Trophoblast cell (in vitro differentiated cells and primary cell): ENCODE results near the gene LMAN1L.

Source experiments
- DNase-seq, 2 donors: peaks; one replicate each; pipeline ENCODE4 v3.0.0-alpha.2; 2016
- H2AFZ ChIP-seq: 2 replicates; pipeline ENCODE4 v1.6.1; 2013; ENCODE audit warnings: low read length, moderate library complexity, mild to moderate bottlenecking; ENCODE audit not compliant: insufficient read depth, poor library complexity
- H2AK5ac ChIP-seq: 2 replicates; pipeline ENCODE4 v1.6.1; 2013; ENCODE audit warnings: mild to moderate bottlenecking, low read length
- H2BK120ac ChIP-seq: 2 replicates; pipeline ENCODE4 v1.6.1; 2013; ENCODE audit warnings: low read length, mild to moderate bottlenecking, moderate library complexity; ENCODE audit not compliant: insufficient read depth, poor library complexity
- H2BK12ac ChIP-seq: 2 replicates; pipeline ENCODE4 v1.6.1; 2013; ENCODE audit warnings: mild to moderate bottlenecking, low read length, moderate library complexity
- H2BK5ac ChIP-seq: 2 replicates; pipeline ENCODE4 v1.6.1; 2013; ENCODE audit warnings: low read length, low read depth, moderate library complexity, mild to moderate bottlenecking; ENCODE audit not compliant: poor library complexity
- H3K14ac ChIP-seq: 2 replicates; pipeline ENCODE4 v1.6.1; 2013; ENCODE audit warnings: mild to moderate bottlenecking, low read length
- H3K18ac ChIP-seq: 2 replicates; pipeline ENCODE4 v1.6.1; 2013; ENCODE audit warnings: mild to moderate bottlenecking, low read length
- H3K23ac ChIP-seq: 2 replicates; pipeline ENCODE4 v1.6.1; 2013; ENCODE audit warnings: low read length
- H3K27ac ChIP-seq: 2 replicates; pipeline ENCODE4 v1.5.1; 2013; ENCODE audit warnings: low read depth, mild to moderate bottlenecking, inconsistent platforms, low read length, moderate library complexity
- H3K27me3 ChIP-seq: 2 replicates; pipeline ENCODE4 v1.6.1; 2013; ENCODE audit warnings: inconsistent platforms, mild to moderate bottlenecking, low read length, moderate library complexity; ENCODE audit not compliant: insufficient read depth
- H3K36me3 ChIP-seq, 2 experiments: 1 replicate in 1 of 2; 2 replicates in 1 of 2; pipeline ENCODE4 v1.6.1; 2013; ENCODE audit warnings: low read length in 2 of 2, mild to moderate bottlenecking in 2 of 2, moderate library complexity in 1 of 2; ENCODE audit not compliant: insufficient read depth in 2 of 2, control insufficient read depth in 1 of 2
- H3K4ac ChIP-seq: 2 replicates; pipeline ENCODE4 v1.6.1; 2013; ENCODE audit warnings: low read depth, mild to moderate bottlenecking, low read length, moderate library complexity
- H3K4me1 ChIP-seq, 2 experiments: 1 replicate in 1 of 2; 2 replicates in 1 of 2; pipeline ENCODE4 v1.6.1; 2013; ENCODE audit warnings: low read length in 2 of 2, mild to moderate bottlenecking in 2 of 2, moderate library complexity in 1 of 2; ENCODE audit not compliant: insufficient read depth in 2 of 2, control insufficient read depth in 1 of 2
- H3K4me2 ChIP-seq: 2 replicates; pipeline ENCODE4 v1.6.1; 2013; ENCODE audit warnings: inconsistent platforms, mild to moderate bottlenecking, low read length, moderate library complexity
- H3K4me3 ChIP-seq: 2 replicates; pipeline ENCODE4 v1.5.1; 2013; ENCODE audit warnings: mild to moderate bottlenecking, low read depth, low read length, inconsistent platforms
- H3K79me1 ChIP-seq: one replicate; pipeline ENCODE4 v1.6.1; 2013; ENCODE audit warnings: low read length
- H3K79me2 ChIP-seq: 2 replicates; pipeline ENCODE4 v1.6.1; 2013; ENCODE audit warnings: low read length, mild to moderate bottlenecking; ENCODE audit not compliant: control insufficient read depth, insufficient read depth, poor library complexity
- H3K9ac ChIP-seq: 2 replicates; pipeline ENCODE4 v1.6.1; 2013; ENCODE audit warnings: mild to moderate bottlenecking, low read length
- H3K9me3 ChIP-seq: 2 replicates; pipeline ENCODE4 v1.6.1; 2013; ENCODE audit warnings: low read depth, mild to moderate bottlenecking, control low read depth, inconsistent platforms, low read length; ENCODE audit not compliant: insufficient read depth
- H4K12ac ChIP-seq: 2 replicates; pipeline ENCODE4 v1.6.1; 2013; ENCODE audit warnings: low read depth, mild to moderate bottlenecking, low read length, moderate library complexity
- H4K8ac ChIP-seq: 2 replicates; pipeline ENCODE4 v1.6.1; 2013; ENCODE audit warnings: low read depth, mild to moderate bottlenecking, low read length, moderate library complexity
- H4K91ac ChIP-seq: one replicate; pipeline ENCODE4 v1.6.1; 2013; ENCODE audit warnings: low read depth, mild to moderate bottlenecking, low read length, moderate library complexity
- WGBS: extraction: QIAGEN DNeasy Blood & Tissue Kit; methylation state at CpG from one replicate; pipeline ENCODE4 v1.1.7; 2013; ENCODE audit warnings: missing lambda C conversion rate; ENCODE audit not compliant: insufficient read length, insufficient coverage; ENCODE audit errors: extremely low coverage; 5-methylcytosine and 5-hydroxymethylcytosine counted together

Gene LMAN1L

DNA sequence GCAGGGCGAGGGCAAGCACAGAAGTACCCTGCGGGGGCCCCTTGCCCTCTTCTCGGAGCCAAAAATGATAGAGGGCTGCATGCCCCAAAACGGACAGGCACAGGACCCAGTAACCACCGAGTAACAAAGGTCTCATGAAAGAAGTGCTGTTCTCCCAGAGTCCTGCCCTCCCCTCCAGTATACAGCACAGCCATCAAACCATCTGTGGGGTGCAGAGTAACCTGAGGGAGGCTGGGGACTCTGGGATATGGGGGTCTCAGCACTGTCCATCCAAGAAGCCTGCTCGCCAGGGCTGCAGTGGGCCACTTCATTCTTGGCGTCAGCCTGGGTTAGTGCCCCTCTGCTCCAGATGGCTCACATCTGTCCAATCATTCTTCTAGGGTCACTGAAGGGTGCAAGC, 24.2 kb downstream of the LMAN1L start:
- Histone ChIP-seq H3K79me2 (no peaks in the 10 kb centered on the region), H2AFZ (no peak overlapping the region), H3K79me1 (no peaks in the 10 kb centered on the region), H4K8ac (no peak overlapping the region), H2BK120ac (no peak overlapping the region), H3K14ac (no peak overlapping the region), H3K23ac (no peak overlapping the region), H3K27ac (no peak overlapping the region), H2BK5ac (no peak overlapping the region), H3K9me3 (no peaks in the 10 kb centered on the region), H3K4me2 (no peak overlapping the region), H3K4me3 (no peak overlapping the region), H2BK12ac (no peak overlapping the region), H3K4me1 (peaks cover under 1 to 3% of the 10 kb centered on the region in 2 experiments), H4K12ac (no peak overlapping the region), H3K4ac (no peak overlapping the region), H3K9ac (no peak overlapping the region), H3K36me3 (peaks cover 0 to 3% of the 10 kb centered on the region in 2 experiments), H2AK5ac (no peak overlapping the region), H4K91ac (no peak overlapping the region), H3K18ac (no peak overlapping the region), H3K27me3 (no peaks in the 10 kb centered on the region)
- no peak for DNase-seq
- no CpG with 5 or more reads among the region's 7 CpGs for WGBS

DNA sequence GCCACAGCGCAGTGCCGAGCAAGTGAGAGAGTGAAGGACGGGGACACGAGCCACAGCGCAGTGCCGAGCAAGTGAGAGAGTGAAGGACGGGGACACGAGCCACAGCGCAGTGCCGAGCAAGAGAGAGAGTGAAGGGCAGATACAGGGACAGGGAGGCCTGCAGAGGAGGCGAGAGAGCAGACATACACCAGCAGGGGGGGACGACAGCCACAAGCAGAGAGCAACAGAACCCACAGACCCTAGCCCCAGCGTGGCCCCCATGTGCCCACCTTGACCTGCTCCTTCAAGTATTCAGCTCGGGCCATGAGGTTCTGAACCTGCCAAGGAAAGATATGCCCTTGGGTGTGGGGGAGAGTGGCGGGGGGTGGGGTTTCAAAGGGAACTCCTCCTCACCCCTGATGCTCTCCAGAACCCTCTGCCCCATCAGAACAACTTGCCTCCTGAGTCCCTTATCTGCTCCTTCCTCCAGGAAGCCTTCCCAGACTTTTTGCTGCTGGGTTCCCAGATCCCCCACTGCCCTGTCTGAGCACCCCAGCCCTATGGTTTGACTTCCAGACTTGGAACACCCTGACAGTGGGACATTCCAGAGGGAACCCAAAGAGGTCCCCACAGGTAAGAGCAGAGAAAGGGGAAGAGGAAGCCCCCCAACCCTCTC, 25.0 kb downstream of the LMAN1L start:
- Histone ChIP-seq H4K8ac (no peak overlapping the region), H3K4me1 (peaks cover 6 to 8% of the 10 kb centered on the region in 2 experiments), H2AFZ (no peak overlapping the region), H3K4ac (no peak overlapping the region), H3K27me3 (no peaks in the 10 kb centered on the region), H3K79me1 (no peaks in the 10 kb centered on the region), H3K79me2 (no peaks in the 10 kb centered on the region), H3K9ac (no peak overlapping the region), H4K91ac (no peak overlapping the region), H3K4me2 (no peak overlapping the region), H3K18ac (no peak overlapping the region), H3K4me3 (no peak overlapping the region), H3K36me3 (peaks cover 0 to 3% of the 10 kb centered on the region in 2 experiments), H3K9me3 (no peaks in the 10 kb centered on the region), H3K27ac (no peak overlapping the region), H2BK5ac (no peak overlapping the region), H3K23ac (no peak overlapping the region), H4K12ac (no peak overlapping the region), H2BK12ac (no peak overlapping the region), H2AK5ac (no peak overlapping the region), H3K14ac (no peak overlapping the region), H2BK120ac (no peak overlapping the region)
- DNase-seq = no peak
- no CpG with 5 or more reads among the region's 15 CpGs for WGBS

DNA sequence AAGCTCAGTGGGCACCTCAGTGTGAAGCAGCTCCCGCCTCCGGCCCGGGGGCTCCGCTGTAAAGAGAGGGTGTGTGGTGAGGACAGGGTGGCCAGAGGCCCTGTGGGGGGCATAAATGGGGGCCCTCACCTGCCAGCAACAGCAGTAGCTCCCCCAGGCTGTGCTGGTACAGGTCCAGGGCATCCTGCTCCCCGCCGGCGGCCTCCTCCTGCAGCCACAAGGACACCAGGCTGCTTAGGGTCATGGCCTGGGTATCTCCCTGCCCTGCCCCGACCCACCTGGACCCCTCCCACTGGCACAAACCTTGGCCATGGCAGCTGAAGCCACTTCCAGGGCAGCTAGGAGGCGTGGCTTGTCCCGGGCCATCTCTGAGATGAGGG, 25.5 kb downstream of the LMAN1L start:
- H4K91ac ChIP-seq = no peak overlapping the region
- H3K27me3 ChIP-seq = no peaks in the 10 kb centered on the region
- no peak for DNase-seq
- WGBS = no CpG with 5 or more reads among the region's 10 CpGs
- H4K8ac ChIP-seq = no peak overlapping the region
- peaks cover 4% of the 10 kb centered on the region for H3K79me1 ChIP-seq
- no peaks in the 10 kb centered on the region for H3K79me2 ChIP-seq
- no peak overlapping the region for H2BK120ac ChIP-seq
- H3K4me3 ChIP-seq = no peak overlapping the region
- H3K4me1 ChIP-seq = peaks cover 6 to 8% of the 10 kb centered on the region in 2 experiments
- no peak overlapping the region for H2AK5ac ChIP-seq
- no peaks in the 10 kb centered on the region for H3K9me3 ChIP-seq
- H4K12ac ChIP-seq = no peak overlapping the region
- no peak overlapping the region for H2AFZ ChIP-seq
- H2BK12ac ChIP-seq = no peak overlapping the region
- H3K4me2 ChIP-seq = no peak overlapping the region
- H3K14ac ChIP-seq = no peak overlapping the region
- no peak overlapping the region for H3K4ac ChIP-seq
- peaks cover 0 to 3% of the 10 kb centered on the region in 2 experiments for H3K36me3 ChIP-seq
- no peak overlapping the region for H3K18ac ChIP-seq
- no peak overlapping the region for H3K27ac ChIP-seq
- H3K23ac ChIP-seq = no peak overlapping the region
- H2BK5ac ChIP-seq = no peak overlapping the region
- H3K9ac ChIP-seq = no peak overlapping the region

DNA sequence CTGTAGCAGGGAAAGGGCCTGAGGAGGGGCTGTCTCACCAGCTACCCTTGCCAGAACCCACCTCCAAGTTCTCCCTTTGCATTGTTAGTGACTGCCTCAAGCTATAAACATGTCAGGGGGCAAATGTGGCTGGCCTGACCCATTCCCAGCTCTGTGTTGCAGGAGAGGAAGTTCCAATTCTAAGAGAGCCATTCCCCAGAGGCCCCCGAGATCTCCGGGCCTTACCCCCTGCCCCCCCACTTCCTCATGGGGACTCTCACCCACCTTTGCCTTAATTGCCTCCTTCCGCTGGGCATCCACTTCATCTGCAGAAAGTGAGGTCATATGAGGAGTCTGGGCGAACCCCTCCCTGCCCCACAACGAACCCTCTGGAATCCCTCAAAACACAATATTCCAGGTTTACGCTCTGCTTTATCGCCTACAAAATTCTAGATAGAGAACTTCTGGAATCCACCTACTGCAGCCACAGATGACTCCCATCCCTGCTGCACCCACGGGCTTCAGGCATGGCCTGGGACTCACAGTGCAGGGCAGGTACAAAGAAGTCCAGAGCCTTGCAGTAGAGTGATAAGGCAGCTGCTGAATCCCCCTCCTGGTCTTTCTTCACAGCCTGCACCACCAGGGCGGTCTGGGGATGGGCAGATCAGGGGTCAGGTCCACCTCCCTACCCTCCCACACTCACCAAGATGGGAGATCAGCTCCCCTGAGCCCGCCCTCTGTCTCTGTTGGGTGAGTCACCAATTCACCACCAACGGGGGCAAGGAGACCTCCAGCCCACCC, 26.3 kb downstream of the LMAN1L start:
- Histone ChIP-seq H4K12ac (no peak overlapping the region), H3K18ac (no peak overlapping the region), H2BK120ac (no peak overlapping the region), H3K4me2 (no peak overlapping the region), H3K4me1 (peaks cover 10 to 12% of the 10 kb centered on the region in 2 experiments), H2AFZ (no peak overlapping the region), H3K9ac (no peak overlapping the region), H3K4me3 (no peak overlapping the region), H3K79me2 (peaks cover 3% of the 10 kb centered on the region), H2BK12ac (no peak overlapping the region), H2BK5ac (no peak overlapping the region), H3K23ac (no peak overlapping the region), H3K27me3 (no peaks in the 10 kb centered on the region), H3K4ac (no peak overlapping the region), H3K36me3 (peaks cover 0 to 3% of the 10 kb centered on the region in 2 experiments), H3K79me1 (peaks cover 6% of the 10 kb centered on the region), H3K9me3 (no peaks in the 10 kb centered on the region), H2AK5ac (no peak overlapping the region), H3K14ac (no peak overlapping the region), H4K8ac (no peak overlapping the region), H4K91ac (no peak overlapping the region), H3K27ac (no peak overlapping the region)
- DNase-seq = no peak
- WGBS = no CpG with 5 or more reads among the region's 11 CpGs
